ENCODE data around the gene MARK4.
A peak's percentile ranks its signal among the peaks of the same experiment; 100 is the strongest.

Gene MARK4

DNA sequence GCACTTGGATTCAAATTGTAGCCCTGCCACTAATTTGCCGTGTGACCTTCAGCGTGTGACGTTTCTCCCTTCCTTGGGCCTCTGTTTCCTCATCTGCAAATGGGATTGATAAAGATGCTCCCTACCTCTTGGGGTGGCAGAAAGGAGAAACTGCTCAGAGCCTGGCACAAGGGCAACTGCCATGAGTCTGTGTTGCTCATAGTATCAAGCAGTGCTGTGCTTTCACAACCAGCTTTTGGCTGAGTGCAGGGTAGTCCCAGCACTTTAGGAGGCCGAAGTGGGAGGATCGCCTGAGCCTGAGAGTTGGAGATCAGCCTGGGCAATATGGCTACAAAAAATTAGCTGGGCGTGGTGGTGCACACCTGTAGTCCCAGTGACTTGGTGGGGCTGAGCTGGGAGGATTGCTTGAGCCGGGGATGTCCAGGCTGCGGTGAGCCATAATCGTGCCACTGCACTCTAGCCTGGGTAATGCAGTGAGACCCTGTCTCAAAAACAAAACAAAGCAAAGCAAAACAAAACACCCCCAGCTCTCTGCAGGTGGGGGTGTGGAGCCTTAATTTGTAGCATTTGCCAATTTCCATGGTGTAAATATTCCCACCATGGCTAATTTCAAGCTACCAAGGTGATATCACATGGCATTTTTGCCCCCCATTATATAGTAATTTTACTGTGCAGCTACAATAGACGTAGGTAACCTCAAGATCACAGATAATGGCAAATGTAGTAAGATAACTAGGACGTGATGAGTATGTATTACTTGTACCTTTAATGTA, 1.6 kb upstream of the MARK4 start:
- POLR2A ChIA-PET, result interaction anchor here (0.5 kb wide), 1 partner anchor 287 kb away, joined by 7 read pairs; no protein-coding TSS in a partner anchor
- CTCF ChIA-PET, result interaction anchor here (0.6 to 2.5 kb wide), 12 partner anchors 9 to 345 kb away, joined by 3 to 8 read pairs (median 3); partner anchors contain the start of genes BLOC1S3 and TRAPPC6A
- DNase-seq (ENCODE audit: extremely low spot score), result no peak
- TF ChIP-seq, protein P1, sequence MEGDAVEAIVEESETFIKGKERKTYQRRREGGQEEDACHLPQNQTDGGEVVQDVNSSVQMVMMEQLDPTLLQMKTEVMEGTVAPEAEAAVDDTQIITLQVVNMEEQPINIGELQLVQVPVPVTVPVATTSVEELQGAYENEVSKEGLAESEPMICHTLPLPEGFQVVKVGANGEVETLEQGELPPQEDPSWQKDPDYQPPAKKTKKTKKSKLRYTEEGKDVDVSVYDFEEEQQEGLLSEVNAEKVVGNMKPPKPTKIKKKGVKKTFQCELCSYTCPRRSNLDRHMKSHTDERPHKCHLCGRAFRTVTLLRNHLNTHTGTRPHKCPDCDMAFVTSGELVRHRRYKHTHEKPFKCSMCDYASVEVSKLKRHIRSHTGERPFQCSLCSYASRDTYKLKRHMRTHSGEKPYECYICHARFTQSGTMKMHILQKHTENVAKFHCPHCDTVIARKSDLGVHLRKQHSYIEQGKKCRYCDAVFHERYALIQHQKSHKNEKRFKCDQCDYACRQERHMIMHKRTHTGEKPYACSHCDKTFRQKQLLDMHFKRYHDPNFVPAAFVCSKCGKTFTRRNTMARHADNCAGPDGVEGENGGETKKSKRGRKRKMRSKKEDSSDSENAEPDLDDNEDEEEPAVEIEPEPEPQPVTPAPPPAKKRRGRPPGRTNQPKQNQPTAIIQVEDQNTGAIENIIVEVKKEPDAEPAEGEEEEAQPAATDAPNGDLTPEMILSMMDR (IDR thresholded peaks at IDR 0.05; ENCODE audit: control extremely low read depth, extremely low read depth, low read depth, missing control alignments), result no peak

DNA sequence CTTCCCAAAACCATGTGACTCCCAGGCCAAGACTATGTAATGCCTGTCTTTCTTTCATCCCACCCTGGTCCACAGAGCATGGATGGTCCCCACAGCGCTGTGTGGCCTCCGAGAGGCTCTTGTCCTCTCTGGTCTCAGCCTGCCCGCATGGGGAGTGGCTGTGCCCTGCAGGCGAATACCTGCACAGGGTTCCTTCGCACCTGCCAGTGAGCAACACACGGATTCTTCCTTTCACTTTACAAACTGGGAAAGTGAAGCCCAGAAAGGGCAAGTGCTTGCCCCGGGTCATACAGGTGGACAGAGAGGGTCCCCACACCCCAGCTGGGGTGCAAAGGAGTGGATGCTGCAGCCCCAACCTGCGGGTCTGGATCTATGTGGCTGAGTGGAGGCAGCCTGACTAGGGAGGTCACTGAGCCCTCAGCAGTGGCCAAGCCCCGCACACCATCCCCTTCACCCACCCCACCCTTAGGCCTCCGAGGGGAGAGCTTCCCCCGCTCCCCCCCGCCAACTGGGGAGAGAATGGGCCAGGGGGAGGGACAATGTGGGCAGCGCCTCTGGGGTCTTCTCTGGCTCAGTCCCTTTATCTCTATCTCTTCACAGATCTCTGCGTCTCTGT, 747 bp upstream of the MARK4 start:
- TF ChIP-seq, protein P1 (IDR thresholded peaks at IDR 0.05; ENCODE audit: control extremely low read depth, extremely low read depth, low read depth, missing control alignments), result no peak
- POLR2A ChIA-PET, result no interaction called here
- CTCF ChIA-PET, result interaction anchor here (0.9 to 2.5 kb wide), 5 partner anchors 9 to 346 kb away, joined by 3 to 8 read pairs (median 4); partner anchors contain the start of genes BLOC1S3 and TRAPPC6A
- DNase-seq (ENCODE audit: extremely low spot score), result no peak

DNA sequence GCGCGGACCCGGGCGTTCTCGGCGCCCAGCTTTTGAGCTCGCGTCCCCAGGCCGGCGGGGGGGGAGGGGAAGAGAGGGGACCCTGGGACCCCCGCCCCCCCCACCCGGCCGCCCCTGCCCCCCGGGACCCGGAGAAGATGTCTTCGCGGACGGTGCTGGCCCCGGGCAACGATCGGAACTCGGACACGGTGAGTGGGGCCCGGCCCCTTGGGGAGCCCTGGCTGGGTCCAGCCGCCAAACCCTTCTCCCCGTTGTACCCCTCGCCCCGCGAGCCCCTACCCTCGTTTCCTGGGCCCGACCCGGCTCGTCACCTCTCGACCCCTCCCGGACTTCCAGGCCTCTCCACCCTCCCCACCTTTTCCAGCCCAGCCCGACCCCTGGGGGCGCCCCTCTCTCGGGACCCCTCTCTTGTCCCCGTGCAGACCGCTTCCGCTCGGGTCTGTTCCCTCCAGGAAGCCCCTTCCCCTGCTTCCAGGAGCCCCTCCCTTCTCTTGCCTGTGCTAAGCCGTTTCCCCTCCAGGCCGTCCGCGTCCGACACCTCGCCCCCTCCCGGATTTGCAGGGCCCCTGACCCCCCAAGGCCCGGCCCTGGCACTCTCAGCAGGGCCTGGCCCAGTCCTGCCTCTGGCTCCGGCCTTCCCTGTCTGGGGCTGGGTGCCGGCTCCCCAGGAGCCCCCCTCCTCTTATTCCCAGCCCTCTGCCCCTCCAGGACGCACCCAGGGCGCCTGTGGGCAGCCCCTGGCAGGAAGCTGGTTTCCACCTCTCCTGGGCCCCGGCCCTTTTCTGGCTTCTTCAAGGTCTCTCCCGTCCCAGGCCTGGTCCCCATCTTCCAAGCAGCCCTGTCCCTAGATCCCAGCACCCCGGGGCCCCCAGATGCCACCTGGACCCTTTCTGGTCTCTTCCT, 632 bp downstream of the MARK4 start:
- TF ChIP-seq, protein P1 (IDR thresholded peaks at IDR 0.05; ENCODE audit: control extremely low read depth, extremely low read depth, low read depth, missing control alignments), result no peak
- ChIA-PET CTCF (no interaction called here), POLR2A (interaction anchor here (0.6 kb wide), 1 partner anchor 120 kb away, joined by 4 read pairs; no protein-coding TSS in a partner anchor)
- DNase-seq (ENCODE audit: extremely low spot score), result peak; percentile 70

DNA sequence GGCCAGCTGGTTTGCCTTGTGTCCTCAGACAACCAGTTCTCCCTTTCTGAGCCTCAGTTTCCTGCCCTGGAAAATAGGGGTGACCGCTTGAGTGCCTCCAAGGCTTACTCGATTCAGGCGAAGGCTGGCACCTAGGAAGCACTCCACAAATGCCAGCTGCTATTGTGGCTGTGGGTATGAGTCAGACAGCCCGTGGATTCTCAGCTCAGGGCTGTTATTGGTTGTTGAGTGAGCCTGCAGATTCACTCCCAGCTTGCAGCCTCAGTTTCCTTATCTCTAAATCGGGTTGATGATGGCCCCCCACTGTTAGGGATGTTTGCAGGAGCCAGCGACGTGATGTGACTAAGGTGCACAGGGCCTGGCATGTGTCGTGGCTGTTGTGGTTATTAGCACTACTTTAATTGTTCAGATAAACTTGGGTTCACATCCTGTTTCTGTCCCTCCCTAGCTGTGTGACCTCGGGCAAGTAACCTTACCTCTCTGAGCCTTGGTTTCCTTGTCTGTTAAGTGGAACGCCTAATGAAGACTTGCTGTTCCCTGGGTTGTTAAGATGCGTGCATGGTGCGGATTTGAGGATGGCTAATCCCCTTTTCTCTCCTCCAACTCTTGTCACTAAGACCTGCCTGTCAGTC, 2.4 kb downstream of the MARK4 start:
- CTCF ChIA-PET, result interaction anchor here (1.7 kb wide), 2 partner anchors 13 to 85 kb away, joined by 4 to 5 read pairs; no protein-coding TSS in a partner anchor
- DNase-seq (ENCODE audit: extremely low spot score), result no peak
- TF ChIP-seq, protein P1 (IDR thresholded peaks at IDR 0.05; ENCODE audit: control extremely low read depth, extremely low read depth, low read depth, missing control alignments), result no peak
- POLR2A ChIA-PET, result no interaction called here

DNA sequence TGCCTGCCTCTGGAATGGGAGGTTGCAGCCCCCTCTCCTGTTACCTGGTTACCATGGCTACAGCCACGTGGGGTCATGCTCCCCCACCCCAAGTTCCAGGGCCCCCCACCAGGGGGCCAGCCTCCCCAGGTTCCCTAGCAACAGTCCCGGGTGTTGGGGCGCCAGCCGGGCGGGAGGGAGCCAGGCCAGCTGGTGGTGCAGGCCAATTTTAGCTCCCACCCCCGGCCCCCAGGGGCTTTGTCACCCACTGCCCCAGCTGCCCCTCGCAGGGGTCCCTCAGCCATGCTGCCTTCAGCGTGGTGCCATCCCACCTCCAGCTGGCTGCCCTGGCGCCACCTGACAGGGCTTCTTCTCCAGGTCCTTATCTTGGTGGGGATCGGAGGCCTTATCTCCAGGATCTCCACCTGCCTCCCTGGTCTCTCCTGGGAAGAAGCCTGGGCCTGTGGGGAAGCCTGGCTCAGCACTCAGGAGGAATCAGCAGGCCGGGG, 3.0 kb downstream of the MARK4 start:
- TF ChIP-seq, protein P1 (IDR thresholded peaks at IDR 0.05; ENCODE audit: control extremely low read depth, extremely low read depth, low read depth, missing control alignments), result no peak
- DNase-seq (ENCODE audit: extremely low spot score), result no peak
- ChIA-PET POLR2A (no interaction called here), CTCF (interaction anchor here (1.3 to 1.7 kb wide), 3 partner anchors 13 to 84 kb away, joined by 3 to 5 read pairs (median 4); no protein-coding TSS in a partner anchor)

Data from GM10248 (cell line).